Loucy (cell line): Measurements from ENCODE around the gene SAP30L.

Source experiments
- CTCF ChIP-seq: fragments of 200-600 bp; sonication (generic); conservative IDR thresholded peaks from 2 replicates; pipeline ENCODE4 v1.5.1; 2014; ENCODE audit warnings: mild to moderate bottlenecking, antibody characterized with exemption, low read length
- EZH2phosphoT487 ChIP-seq: fragments of 200-600 bp; IDR thresholded peaks from 2 replicates; pipeline ENCODE4 v1.6.1; 2018; ENCODE audit warnings: antibody characterized with exemption, mild to moderate bottlenecking, moderate library complexity, borderline replicate concordance

- TF ChIP-seq CTCF (no peak), EZH2phosphoT487 (no peak)
Observed at GRCh38 chr5:154455585-154455984, 9.8 kb downstream of the SAP30L start.
